Femur (tissue), 1 donor: ENCODE results near the gene MYCBP2.
A peak's percentile ranks its signal among the peaks of the same experiment; 100 is the strongest.
"Not testable (repeated sequence)": the region's sequence is repeated elsewhere in the genome, so short reads cannot be mapped to it uniquely, and the experiment has no call there.

Experiments used
- DNase-seq: peaks from one replicate; pipeline ENCODE4 v3.0.0-alpha.2; 2017

MYCBP2 gene, protein sequence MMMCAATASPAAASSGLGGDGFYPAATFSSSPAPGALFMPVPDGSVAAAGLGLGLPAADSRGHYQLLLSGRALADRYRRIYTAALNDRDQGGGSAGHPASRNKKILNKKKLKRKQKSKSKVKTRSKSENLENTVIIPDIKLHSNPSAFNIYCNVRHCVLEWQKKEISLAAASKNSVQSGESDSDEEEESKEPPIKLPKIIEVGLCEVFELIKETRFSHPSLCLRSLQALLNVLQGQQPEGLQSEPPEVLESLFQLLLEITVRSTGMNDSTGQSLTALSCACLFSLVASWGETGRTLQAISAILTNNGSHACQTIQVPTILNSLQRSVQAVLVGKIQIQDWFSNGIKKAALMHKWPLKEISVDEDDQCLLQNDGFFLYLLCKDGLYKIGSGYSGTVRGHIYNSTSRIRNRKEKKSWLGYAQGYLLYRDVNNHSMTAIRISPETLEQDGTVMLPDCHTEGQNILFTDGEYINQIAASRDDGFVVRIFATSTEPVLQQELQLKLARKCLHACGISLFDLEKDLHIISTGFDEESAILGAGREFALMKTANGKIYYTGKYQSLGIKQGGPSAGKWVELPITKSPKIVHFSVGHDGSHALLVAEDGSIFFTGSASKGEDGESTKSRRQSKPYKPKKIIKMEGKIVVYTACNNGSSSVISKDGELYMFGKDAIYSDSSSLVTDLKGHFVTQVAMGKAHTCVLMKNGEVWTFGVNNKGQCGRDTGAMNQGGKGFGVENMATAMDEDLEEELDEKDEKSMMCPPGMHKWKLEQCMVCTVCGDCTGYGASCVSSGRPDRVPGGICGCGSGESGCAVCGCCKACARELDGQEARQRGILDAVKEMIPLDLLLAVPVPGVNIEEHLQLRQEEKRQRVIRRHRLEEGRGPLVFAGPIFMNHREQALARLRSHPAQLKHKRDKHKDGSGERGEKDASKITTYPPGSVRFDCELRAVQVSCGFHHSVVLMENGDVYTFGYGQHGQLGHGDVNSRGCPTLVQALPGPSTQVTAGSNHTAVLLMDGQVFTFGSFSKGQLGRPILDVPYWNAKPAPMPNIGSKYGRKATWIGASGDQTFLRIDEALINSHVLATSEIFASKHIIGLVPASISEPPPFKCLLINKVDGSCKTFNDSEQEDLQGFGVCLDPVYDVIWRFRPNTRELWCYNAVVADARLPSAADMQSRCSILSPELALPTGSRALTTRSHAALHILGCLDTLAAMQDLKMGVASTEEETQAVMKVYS (N-terminal part only)

DNA sequence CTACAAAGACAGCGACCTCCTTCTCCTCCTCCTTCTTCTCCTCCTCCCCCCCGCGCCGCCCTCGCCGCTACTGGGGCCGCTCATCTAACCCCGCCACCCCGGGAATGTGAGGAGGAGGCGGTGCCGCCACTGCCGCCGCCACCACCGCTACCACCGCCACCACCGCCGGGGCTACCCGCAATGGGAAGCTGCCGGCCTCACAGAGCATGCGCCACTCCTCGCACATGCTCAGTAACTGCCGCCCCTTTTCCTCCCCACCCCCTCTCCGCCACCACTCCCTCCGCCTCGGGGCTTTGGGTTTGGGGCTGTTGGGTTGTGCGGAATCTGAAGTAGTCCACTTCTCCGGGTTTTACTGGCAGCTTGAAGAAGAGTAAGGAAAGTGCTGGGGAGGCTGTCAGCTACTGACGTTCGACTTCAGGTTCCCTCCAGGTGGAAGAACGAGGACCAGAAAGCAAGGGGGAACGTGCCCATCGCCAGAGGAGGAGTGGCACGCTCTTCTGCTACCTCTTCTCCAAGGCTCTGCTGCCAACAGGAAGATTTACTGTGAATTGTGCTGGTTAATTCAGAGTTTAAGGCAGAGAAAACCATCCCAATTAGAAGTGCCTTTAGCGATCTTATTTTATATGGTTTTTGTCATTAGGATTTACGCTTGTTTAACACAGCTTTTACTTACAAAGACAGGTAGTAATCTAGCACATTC lies at the start of gene MYCBP2:
TSS of gene MYCBP2 (minus strand) at position 190 of the 700 bp plus-strand sequence. CDS start 319 bp downstream, outside the sequence.
- DNase-seq: peak; percentile 99

- DNase-seq: no peak
Observed at GRCh38 chr13:77375560-77376108, 48.7 kb upstream of the MYCBP2 start.

- no peak for DNase-seq
Observed at GRCh38 chr13:77374786-77375185, 47.9 kb upstream of the MYCBP2 start.

DNA sequence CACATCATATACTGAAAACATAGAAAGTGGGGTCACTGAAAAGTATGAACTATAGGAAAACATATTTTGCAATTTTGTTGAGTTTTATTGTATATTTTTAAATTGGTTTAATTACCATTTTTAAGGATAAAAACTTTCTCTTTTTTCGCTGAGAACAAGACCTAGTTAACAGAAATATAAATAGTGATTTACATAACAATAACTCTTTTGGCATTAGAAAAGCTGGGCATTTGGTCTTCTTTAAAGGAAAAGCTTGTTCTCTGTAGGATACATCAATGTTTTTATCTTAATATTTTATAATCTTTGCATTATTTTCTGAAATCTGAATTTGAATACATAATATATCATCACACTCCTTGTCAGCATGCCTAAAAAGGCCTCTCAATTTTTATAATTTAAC lies 47.4 kb upstream of the MYCBP2 start:
- no peak for DNase-seq

GRCh38 chr13:77373502-77373901 lies 46.6 kb upstream of the MYCBP2 start:
- DNase-seq: no peak

DNA sequence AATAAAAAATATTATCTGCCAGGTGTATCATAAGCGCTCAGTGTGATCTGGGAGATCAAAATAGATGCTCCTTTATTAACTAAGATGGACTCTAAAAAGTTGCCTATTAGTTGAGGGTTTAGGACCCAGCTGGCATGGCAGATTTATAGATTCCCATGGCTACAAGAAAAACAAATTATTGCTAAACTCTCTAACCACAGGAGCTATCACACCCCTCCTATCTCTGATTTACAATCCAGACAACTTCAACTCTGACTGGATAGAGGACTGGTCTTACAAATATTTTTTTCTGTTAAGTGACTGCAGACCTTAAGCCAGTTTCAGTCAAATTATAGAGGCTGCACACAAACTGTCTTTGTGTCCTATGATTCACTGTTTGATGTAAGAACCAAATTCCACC lies 45.4 kb upstream of the MYCBP2 start:
- DNase-seq: no peak

- no peak for DNase-seq
Observed at GRCh38 chr13:77370888-77371287, 44.0 kb upstream of the MYCBP2 start.

- DNase-seq: no peak
Observed at GRCh38 chr13:77362166-77362565, 35.3 kb upstream of the MYCBP2 start.

DNA sequence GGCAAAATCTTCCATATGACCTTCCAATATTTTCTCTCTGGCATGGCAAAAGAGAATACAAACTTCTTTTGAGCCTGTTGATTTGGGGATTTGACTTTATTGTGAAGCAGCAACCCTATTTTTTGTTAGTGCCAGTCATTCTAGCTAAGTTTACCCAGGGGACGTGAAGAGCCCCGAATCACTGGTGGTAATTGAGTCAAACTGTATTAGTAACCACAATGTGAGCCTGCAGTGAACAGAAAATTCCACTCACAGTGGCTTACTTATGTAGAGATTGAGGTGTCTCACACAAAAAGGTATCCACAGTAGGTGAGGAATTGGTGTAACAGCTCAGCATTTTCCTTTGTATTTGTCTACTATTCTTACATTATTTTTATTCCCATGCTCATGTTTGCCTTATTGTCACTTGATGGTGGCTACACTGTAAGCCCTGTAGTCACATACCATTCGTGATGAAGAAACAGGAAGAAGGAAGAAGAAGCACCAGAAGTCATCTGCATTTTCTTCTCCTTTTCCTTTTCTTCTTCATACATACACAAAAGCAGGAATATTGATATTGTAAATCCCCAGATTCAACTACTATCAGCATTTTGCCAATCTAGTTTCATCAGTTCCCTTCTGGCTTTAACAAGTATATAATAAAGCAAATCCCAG lies 33.3 kb upstream of the MYCBP2 start:
- no peak for DNase-seq

- DNase-seq: no peak
Observed at GRCh38 chr13:77359171-77359570, 32.3 kb upstream of the MYCBP2 start.

DNA sequence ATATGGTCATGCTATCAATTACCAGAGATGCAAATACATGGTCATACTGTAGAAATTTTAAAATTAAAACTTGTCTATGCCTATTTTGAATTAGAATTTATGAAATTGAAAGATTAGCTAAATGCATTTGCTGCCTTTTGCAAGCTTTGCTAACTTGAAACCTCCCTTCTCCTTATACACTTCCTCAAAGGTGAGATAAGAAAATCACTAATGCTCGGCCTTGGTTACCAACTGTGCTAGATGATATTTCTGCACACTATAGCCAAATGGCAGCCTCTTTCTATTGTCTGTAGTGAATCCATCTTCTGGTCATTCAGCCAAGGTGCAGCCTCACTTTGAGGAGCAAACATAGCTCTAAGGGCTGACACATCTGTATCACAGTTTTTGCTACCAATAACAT lies 31.1 kb upstream of the MYCBP2 start:
- DNase-seq: no peak

- no peak for DNase-seq
Observed at GRCh38 chr13:77356155-77356554, 29.3 kb upstream of the MYCBP2 start.

GRCh38 chr13:77353995-77354394 lies 27.1 kb upstream of the MYCBP2 start:
- no peak for DNase-seq

DNA sequence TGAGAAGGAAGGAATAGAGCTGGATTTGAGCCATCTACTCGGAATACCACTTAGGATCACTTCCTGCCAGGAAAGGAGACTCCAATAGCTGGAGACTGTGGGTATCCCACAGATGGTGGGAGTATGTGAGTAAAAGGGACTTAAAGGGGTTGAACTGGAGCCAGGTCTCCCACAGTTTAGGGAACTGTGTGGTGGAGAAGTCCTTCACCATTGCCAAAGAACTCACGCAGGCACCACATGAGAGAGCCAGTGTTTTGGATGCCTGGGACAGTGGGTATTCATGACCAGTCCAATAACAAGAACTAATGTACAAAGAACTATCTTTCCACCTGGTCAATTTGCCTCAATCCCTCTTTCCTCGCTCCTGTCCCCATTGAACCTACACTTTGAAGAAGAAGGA lies 24.4 kb upstream of the MYCBP2 start:
- no peak for DNase-seq

- DNase-seq: no peak
Observed at GRCh38 chr13:77350811-77351210, 23.9 kb upstream of the MYCBP2 start.

DNA sequence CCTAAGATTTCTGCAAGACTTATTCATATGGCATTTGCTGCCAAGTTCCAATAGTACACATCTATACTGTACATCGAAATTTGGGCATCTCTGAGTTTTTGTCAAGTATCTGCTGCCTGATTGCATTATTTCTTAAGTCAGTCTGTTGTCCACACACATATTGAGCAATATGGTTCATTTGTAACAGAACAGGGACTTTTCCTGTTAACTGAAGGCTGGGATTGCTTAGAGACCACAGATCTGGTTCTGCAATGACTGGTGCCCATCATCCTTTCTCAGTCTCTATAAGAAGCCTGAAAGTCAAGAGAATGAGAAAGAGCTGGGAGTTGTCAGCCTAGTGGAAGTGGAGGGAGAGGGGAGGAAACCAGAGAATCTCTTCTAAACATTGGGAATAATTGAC lies 22.5 kb upstream of the MYCBP2 start:
- DNase-seq: no peak

GRCh38 chr13:77347351-77347750 lies 20.5 kb upstream of the MYCBP2 start:
- not testable (repeated sequence) for DNase-seq

DNA sequence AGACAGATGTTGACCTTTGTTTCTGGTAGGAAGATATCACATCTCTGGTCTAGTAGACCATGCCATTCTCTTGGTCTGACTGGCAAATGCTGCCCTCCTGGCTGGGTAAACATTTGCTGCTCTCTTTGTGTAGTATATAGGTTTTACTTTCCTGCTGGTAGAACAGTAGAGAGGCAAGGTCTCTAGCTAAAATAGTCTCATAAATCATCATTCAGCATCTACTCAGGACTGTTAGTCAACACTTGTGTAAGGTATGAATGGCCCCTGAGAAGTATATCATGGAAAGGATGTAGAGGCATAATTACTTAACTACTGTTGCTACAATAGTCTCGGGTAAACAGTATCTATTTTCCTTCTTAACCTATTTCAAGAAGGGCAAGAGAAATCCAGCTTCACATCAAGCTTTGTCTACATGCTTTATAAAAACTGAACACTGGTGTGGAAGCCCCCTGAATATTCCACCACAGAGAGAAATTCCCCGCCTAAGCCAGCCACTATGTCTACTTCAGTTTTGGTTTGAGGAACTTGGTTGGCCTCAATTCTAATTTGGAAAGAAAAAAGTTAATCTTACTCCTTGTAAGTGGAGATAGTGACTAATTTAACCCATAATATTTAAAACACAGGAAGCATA lies 18.4 kb upstream of the MYCBP2 start:
- no peak for DNase-seq

- DNase-seq: no peak
Observed at GRCh38 chr13:77343841-77344240, 16.9 kb upstream of the MYCBP2 start.

DNA sequence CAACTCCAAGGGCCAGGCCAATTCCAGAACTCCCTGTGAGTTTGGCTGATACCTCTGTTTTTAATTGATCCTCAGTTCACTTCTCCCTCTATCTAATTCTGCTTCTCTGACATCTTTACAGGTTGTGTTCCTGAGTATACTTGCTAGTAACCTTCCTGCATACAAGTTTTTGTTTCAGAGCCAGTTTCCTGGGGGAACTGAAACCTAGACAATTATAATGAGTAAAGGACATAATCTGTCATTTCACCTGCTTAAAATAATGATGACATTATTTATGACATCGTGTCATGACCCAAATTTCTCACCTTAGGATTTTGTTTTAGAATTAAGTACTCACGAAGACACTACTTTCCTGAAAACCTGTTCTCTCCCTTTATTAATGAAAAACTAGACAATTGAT lies 12.5 kb upstream of the MYCBP2 start:
- DNase-seq: no peak

DNA sequence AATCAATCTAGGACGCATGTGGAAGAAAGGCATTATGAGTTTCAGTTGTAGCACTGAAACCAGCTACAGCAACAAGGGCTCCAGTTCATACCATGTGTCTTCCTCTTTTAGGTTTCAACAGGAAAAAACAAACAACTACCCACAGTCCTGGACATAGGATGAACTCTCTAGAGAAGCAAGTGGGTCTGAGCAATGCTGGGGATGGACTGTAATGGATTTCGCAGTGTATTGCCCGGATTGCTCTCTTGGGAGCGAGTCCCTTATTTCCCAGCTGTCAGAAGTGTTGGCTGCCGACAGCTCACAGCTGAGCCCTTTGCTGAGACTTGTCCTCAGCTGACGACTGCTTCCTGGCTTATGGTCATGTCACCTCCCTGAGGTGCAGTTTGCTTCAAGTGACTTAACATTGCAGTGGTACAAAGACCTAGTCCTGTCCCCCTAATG lies 12.1 kb upstream of the MYCBP2 start:
- DNase-seq: no peak
